NK-92 (cell line): ENCODE data around the gene SYAP1.
"Not testable (repeated sequence)": the region's sequence is repeated elsewhere in the genome, so short reads cannot be mapped to it uniquely, and the experiment has no call there.

Source experiments
- DNase-seq: peaks from one replicate; lab custom pipeline; 2025; ENCODE audit not compliant: unreplicated experiment; lab: John Stamatoyannopoulos, UW

Gene SYAP1, protein sequence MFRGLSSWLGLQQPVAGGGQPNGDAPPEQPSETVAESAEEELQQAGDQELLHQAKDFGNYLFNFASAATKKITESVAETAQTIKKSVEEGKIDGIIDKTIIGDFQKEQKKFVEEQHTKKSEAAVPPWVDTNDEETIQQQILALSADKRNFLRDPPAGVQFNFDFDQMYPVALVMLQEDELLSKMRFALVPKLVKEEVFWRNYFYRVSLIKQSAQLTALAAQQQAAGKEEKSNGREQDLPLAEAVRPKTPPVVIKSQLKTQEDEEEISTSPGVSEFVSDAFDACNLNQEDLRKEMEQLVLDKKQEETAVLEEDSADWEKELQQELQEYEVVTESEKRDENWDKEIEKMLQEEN

GRCh38 chrX:16719334-16720084 is at the start of gene SYAP1:
Gene SYAP1, plus strand, starts transcription at chrX:16719612. Its CDS starts 113 bp downstream, at chrX:16719725.
- peak; percentile 31 for DNase-seq

DNA sequence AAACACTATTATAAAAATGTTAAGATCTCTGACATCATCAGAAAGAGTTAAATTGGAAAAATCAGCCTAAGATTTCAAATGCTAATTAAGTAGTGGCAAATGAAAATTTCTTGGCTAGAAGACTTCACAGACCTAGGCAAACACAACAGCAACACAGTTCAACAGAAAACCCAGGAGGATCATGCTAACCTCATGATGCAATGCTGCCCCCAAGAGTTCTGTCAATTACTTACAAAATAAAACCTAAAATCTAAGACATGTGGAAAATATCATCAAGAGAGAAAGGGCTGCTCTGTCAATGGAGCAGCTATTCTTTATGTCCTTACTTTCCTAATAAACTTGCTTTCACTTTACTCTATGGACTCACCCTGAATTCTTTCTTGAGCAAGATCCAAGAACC is 48.4 kb upstream of the SYAP1 start:
- DNase-seq, result no peak

- DNase-seq, result no peak
These were observed 40.7 kb upstream of the SYAP1 start for GRCh38 chrX:16678689-16679088.

- no peak for DNase-seq
These were observed 36.3 kb upstream of the SYAP1 start for GRCh38 chrX:16683007-16683664.

DNA sequence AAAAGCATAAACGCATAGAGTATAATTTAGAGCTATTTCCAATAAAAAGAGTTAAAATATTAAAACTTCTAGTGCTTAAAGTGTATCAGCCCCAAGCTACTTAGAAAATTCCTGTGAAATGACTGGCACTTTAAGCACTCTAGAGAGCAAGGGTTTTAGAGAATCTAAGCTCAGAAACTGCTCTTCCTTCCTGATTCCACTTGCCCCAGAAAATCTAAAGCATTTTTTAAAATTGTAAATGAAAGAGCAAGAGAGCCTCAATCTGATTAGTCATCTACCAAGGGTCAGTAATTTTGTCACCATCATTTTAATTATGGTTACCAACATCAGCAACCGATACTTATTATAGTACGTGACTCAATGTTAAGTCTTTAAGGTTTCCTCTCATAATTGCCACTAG is 31.9 kb upstream of the SYAP1 start:
- DNase-seq, result no peak

DNA sequence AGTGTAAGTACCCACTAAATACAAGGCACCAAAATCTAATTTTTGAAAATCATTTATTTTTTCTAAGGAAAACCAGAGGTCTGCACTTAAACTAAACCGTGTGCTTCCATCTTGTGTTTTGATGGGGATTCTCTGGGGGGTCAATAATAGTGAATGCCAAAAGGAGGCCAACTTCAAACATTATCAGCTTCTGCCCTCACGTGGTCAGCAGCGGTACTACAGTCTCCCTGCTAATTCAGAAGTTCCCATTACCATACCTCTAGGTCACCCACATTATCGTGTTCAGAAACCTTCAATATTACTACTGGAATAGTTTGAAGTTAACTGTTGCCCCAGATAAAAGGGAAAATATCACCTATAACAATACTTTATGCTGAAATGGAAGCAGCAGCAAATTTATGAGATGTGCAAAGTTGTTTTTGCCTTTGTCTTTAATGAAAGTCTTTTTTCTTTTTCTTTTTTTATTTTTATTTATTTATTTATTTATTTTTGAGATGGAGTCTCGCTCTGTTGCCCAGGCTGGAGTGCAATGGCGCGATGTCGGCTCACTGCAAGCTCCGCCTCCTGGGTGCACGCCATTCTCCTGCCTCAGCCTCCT is 24.2 kb upstream of the SYAP1 start:
- no peak for DNase-seq

- DNase-seq, result no peak
These were observed 22.5 kb upstream of the SYAP1 start for GRCh38 chrX:16696956-16697355.

DNA sequence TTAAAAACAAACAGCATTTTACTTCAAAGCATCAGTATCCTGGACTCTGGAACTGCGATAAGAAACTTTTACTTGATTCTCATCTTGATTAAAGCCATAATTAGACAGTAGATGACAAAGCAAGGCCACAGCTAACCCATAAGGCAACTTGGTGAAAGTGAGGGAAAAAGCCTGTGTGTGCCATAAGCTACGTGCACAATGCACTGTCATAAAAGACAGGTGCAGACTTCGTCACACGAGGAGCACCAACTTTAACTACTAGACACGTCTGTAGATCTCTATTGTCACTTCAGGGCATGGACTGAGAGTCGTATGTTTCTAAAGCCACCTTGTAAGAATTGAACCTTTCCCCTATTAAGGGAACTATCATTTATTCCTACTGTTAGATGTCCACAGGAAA is 20.0 kb upstream of the SYAP1 start:
- no peak for DNase-seq

DNA sequence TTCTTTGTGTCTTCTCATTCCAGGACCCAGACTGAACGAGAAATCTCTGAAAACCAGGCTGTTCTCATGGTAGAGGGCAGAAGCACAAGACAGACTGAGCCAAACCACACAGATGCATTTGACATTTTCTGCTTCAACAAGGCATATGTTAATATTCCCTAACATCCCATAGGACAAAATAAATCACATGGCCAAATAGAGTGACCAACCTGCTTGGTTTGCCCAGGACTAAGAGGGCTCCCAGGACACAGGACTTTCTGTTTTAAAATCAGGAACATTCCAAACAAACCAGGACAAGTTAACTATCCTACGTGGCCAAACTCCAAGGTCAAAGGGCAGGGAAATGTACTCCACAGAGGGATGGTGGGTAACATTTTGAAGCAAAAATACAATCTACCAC is 18.7 kb upstream of the SYAP1 start:
- DNase-seq, result no peak

DNA sequence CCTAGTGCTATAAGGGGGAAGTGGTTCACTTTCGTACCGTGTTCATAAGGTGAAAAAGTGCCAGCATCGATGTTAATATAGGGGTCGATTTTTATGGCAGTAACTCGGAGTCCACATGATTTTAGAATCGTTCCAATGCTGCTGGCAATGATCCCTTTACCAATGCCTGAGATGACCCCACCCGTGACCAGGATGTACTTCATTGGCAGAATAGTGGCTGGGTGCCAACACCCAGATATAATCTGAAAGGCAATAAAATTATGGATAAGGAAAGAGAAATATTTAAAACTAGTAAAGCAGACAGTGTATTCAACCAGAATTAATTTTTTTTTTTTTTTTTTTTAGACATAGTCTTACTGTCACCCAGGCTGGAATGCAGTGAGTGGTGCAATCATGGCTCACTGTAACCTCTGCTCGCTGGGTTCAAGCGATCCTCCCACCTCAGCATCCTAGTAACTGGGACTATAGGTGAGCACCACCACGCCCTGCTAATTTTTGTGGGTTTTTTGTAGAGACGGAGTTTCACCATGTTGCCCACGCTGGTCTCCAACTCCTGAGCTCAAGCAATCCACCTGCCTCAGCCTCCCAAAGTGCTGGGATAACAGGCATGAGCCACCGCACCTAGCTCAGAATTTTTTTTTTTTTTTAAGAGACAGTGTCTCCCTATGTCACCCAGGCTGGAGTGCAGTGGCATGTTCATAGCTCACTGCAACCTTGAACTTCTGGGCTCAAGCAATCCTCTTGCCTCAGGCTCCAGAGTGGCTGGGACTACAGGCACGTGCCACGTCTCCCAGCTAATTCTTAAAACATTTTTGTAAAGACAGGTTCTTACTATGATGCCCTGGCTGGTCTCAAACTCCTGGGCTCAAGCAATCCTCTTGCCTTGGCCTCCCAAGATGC is 16.5 kb upstream of the SYAP1 start:
- no peak for DNase-seq

GRCh38 chrX:16705370-16705769 is 14.0 kb upstream of the SYAP1 start:
- DNase-seq, result no peak

DNA sequence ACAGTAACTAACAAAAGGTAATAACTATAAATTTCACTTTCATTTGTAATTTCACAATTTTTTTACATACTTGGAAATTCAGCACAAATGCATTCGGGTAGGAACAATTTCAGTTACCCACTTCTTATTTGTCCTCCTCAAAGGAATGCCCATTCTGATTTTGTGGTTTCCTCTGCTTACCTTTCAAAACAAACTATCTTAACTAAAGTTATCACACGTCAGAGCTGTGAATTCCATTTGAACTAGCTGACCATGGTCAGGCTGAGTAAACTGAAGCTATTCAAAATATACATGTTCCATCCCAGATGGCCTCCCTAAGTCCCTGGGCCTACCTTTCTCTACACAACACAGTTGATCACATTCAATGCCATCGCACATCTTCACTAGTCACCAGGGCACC is 11.4 kb upstream of the SYAP1 start:
- no peak for DNase-seq

GRCh38 chrX:16711219-16711811 is 8.1 kb upstream of the SYAP1 start:
- DNase-seq, result no peak

- no peak for DNase-seq
These were observed 7.4 kb upstream of the SYAP1 start for GRCh38 chrX:16711893-16712547.

DNA sequence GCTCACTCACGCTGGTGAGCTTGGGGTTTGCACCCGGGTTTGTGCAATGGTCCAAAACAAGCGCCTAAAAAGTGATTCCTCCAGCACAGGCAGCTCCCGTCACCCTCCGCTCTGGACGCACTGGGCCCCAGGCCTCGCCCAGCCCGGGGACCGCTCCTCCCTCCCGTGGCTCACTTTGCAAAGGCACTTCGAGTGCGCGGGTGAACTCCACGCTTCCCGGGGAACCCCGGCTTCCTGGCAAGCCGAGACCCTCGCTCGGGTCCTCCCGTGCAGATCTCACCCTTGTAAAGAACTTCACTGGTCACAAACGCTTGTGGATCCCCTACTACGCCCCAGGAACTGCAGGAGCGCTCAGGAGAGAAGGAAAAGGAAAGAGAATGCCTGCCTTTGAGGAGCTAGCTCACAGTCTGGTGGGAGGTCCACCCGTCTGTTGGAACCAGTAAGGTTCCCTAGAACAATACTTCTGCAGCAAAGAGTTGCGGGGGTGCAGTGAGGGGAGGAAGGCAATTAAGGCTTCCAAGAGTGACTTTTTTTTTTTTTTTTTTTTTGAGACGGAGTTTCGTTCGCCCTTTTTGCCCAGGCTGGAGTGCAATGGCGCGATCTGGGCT is 6.8 kb upstream of the SYAP1 start, which contains the start of gene CTPS2:
Gene CTPS2, minus strand, starts transcription at position 122 of the 608 bp plus-strand sequence. CDS start 9,767 bp downstream, outside the sequence.
- no peak for DNase-seq

DNA sequence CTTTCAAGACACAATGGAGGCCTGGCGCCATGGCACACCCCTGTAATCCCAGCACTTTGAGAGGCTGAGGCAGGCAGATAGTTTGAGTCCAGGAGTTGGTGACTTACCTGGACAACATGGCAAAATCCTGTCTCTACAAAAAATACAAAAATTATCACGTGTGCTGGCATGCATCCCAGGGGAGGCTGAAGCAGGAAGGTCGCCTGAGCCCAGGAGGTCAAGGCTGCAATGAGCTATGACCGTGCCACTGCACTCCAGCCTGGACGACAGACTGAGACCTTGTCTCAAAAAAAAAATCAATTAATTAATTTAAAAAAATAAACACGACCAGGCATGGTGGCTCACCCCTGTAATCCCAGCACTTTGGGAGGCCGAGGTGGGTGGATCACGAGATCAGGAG is 4.9 kb upstream of the SYAP1 start:
- DNase-seq, result no peak

- not testable (repeated sequence) for DNase-seq
These were observed 3.8 kb upstream of the SYAP1 start for GRCh38 chrX:16715638-16716037.

- not testable (repeated sequence) for DNase-seq
These were observed 3.0 kb upstream of the SYAP1 start for GRCh38 chrX:16716451-16716850.

GRCh38 chrX:16718824-16719333 is 533 bp upstream of the SYAP1 start:
- DNase-seq, result no peak
